ENCODE measurements around the gene SPATS2L.

SPATS2L gene

GRCh38 chr2:200262047-200262446 lies 44.4 kb upstream of the SPATS2L start:
- no peaks in the 10 kb centered on the region for H3K79me1 ChIP-seq (ENCODE audit: low read length)
- no peak overlapping the region for H2BK5ac ChIP-seq (ENCODE audit: low read length)
- H3K9ac ChIP-seq (ENCODE audit: low read length) = no peak overlapping the region
- H2AK5ac ChIP-seq (ENCODE audit: low read length) = no peak overlapping the region
- no peak overlapping the region for H3K18ac ChIP-seq (ENCODE audit: low read length)
- H3K4me2 ChIP-seq (ENCODE audit: low read length) = no peak overlapping the region
- no peaks in the 10 kb centered on the region for H3K36me3 ChIP-seq (ENCODE audit: control insufficient read depth, insufficient read depth, low read length)
- no peaks in the 10 kb centered on the region for H3K4me1 ChIP-seq (ENCODE audit: control insufficient read depth, low read depth, low read length)
- H2BK120ac ChIP-seq (ENCODE audit: low read depth, low read length) = no peak overlapping the region
- no peak overlapping the region for H3K56ac ChIP-seq (ENCODE audit: low read length)
- no peaks in the 10 kb centered on the region for H3K79me2 ChIP-seq (ENCODE audit: control insufficient read depth, insufficient read depth, low read length)
- WGBS (ENCODE audit: extremely low coverage, insufficient coverage, low lambda C conversion rate) = no CpG with 5 or more reads among the region's 2 CpGs
- no peak overlapping the region for H3K4me3 ChIP-seq (ENCODE audit: low read length)
- H4K8ac ChIP-seq (ENCODE audit: low read depth, low read length) = no peak overlapping the region
- H2BK15ac ChIP-seq (replicated peaks; ENCODE audit: low read depth) = no peak overlapping the region
- no peak overlapping the region for H3K4ac ChIP-seq (ENCODE audit: low read depth, low read length)
- no peak for DNase-seq
- no peak overlapping the region for H4K5ac ChIP-seq (ENCODE audit: low read length)
- no peaks in the 10 kb centered on the region for H3K27me3 ChIP-seq (ENCODE audit: insufficient read depth, low read length, poor library complexity)
- no peak overlapping the region for H3K27ac ChIP-seq (ENCODE audit: low read depth, low read length)
- H3K23ac ChIP-seq (ENCODE audit: low read length) = no peak overlapping the region

DNA sequence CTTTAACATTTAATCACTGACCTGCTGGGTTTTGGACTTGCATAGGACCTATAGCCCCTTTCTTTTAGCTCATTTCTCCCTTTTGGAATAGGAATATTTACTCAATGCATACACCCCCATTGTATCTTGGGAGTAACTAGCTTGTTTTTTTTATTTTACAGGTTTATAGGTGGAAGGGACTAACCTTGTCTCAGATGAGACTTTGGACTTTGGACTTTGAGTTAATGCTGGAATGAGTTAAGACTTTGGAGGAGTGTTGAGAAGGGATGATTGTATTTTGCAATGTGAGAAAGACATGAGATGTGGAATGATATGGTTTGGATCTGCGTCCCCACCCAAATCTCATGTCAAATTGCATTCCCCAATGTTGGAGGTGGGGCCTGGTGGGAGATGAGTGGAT lies 43.2 kb upstream of the SPATS2L start:
- no peak for DNase-seq
- H3K4me3 ChIP-seq (ENCODE audit: low read length) = no peak overlapping the region

GRCh38 chr2:200264631-200265030 lies 41.9 kb upstream of the SPATS2L start:
- no peaks in the 10 kb centered on the region for H3K36me3 ChIP-seq (ENCODE audit: control insufficient read depth, insufficient read depth, low read length)
- no peak overlapping the region for H3K4ac ChIP-seq (ENCODE audit: low read depth, low read length)
- H3K56ac ChIP-seq (ENCODE audit: low read length) = no peak overlapping the region
- H3K4me3 ChIP-seq (ENCODE audit: low read length) = no peak overlapping the region
- no peaks in the 10 kb centered on the region for H3K79me1 ChIP-seq (ENCODE audit: low read length)
- H2BK15ac ChIP-seq (replicated peaks; ENCODE audit: low read depth) = no peak overlapping the region
- WGBS (ENCODE audit: extremely low coverage, insufficient coverage, low lambda C conversion rate) = no CpG with 5 or more reads among the region's 2 CpGs
- no peak overlapping the region for H2BK120ac ChIP-seq (ENCODE audit: low read depth, low read length)
- H3K4me2 ChIP-seq (ENCODE audit: low read length) = no peak overlapping the region
- H3K9ac ChIP-seq (ENCODE audit: low read length) = no peak overlapping the region
- H3K23ac ChIP-seq (ENCODE audit: low read length) = no peak overlapping the region
- no peak overlapping the region for H4K5ac ChIP-seq (ENCODE audit: low read length)
- H2AK5ac ChIP-seq (ENCODE audit: low read length) = no peak overlapping the region
- no peak overlapping the region for H3K18ac ChIP-seq (ENCODE audit: low read length)
- H3K27me3 ChIP-seq (ENCODE audit: insufficient read depth, low read length, poor library complexity) = no peaks in the 10 kb centered on the region
- no peaks in the 10 kb centered on the region for H3K4me1 ChIP-seq (ENCODE audit: control insufficient read depth, low read depth, low read length)
- H3K27ac ChIP-seq (ENCODE audit: low read depth, low read length) = no peak overlapping the region
- no peaks in the 10 kb centered on the region for H3K79me2 ChIP-seq (ENCODE audit: control insufficient read depth, insufficient read depth, low read length)
- no peak overlapping the region for H2BK5ac ChIP-seq (ENCODE audit: low read length)
- H4K8ac ChIP-seq (ENCODE audit: low read depth, low read length) = no peak overlapping the region
- no peak for DNase-seq

More for the DNA sequence above, 43.2 kb upstream of the SPATS2L start:
- H3K27me3 ChIP-seq (ENCODE audit: insufficient read depth, low read length, poor library complexity) = no peaks in the 10 kb centered on the region
- no peak overlapping the region for H3K4ac ChIP-seq (ENCODE audit: low read depth, low read length)
- H3K79me1 ChIP-seq (ENCODE audit: low read length) = no peaks in the 10 kb centered on the region
- no peaks in the 10 kb centered on the region for H3K79me2 ChIP-seq (ENCODE audit: control insufficient read depth, insufficient read depth, low read length)
- H2BK120ac ChIP-seq (ENCODE audit: low read depth, low read length) = no peak overlapping the region
- H3K36me3 ChIP-seq (ENCODE audit: control insufficient read depth, insufficient read depth, low read length) = no peaks in the 10 kb centered on the region
- no peak overlapping the region for H3K18ac ChIP-seq (ENCODE audit: low read length)
- H2AK5ac ChIP-seq (ENCODE audit: low read length) = no peak overlapping the region
- no peak overlapping the region for H4K8ac ChIP-seq (ENCODE audit: low read depth, low read length)
- H3K23ac ChIP-seq (ENCODE audit: low read length) = no peak overlapping the region
- H3K27ac ChIP-seq (ENCODE audit: low read depth, low read length) = no peak overlapping the region
- H3K9ac ChIP-seq (ENCODE audit: low read length) = no peak overlapping the region
- H2BK15ac ChIP-seq (replicated peaks; ENCODE audit: low read depth) = no peak overlapping the region
- H2BK5ac ChIP-seq (ENCODE audit: low read length) = no peak overlapping the region
- no peak overlapping the region for H3K56ac ChIP-seq (ENCODE audit: low read length)
- H3K4me1 ChIP-seq (ENCODE audit: control insufficient read depth, low read depth, low read length) = no peaks in the 10 kb centered on the region
- no peak overlapping the region for H3K4me2 ChIP-seq (ENCODE audit: low read length)
- no CpG with 5 or more reads among the region's 1 CpG for WGBS (ENCODE audit: extremely low coverage, insufficient coverage, low lambda C conversion rate)
- no peak overlapping the region for H4K5ac ChIP-seq (ENCODE audit: low read length)

DNA sequence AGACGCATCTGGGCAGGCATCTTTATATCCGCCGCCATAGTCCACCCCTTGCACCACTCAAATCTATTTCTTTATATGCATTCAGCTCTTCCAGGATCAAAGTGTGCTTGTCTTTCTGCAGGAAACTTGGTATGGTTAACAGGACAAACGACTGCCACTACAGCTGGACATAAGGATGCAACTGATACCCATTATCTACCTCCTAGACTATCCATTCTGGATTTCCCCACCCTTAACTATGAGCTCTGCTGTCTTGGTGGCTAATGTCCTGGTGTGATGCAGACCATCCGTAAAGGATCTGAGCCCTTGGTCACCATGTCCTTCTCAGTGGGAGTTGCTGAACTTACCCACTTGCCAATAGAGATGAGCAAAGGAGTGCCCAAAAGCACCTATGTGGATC lies 40.1 kb upstream of the SPATS2L start:
- Histone ChIP-seq H3K23ac (ENCODE audit: low read length) (no peak overlapping the region), H3K36me3 (ENCODE audit: control insufficient read depth, insufficient read depth, low read length) (no peaks in the 10 kb centered on the region), H3K4me3 (ENCODE audit: low read length) (no peak overlapping the region), H3K79me2 (ENCODE audit: control insufficient read depth, insufficient read depth, low read length) (no peaks in the 10 kb centered on the region), H2BK5ac (ENCODE audit: low read length) (no peak overlapping the region), H3K79me1 (ENCODE audit: low read length) (no peaks in the 10 kb centered on the region), H3K27me3 (ENCODE audit: insufficient read depth, low read length, poor library complexity) (no peaks in the 10 kb centered on the region), H3K56ac (ENCODE audit: low read length) (no peak overlapping the region), H4K8ac (ENCODE audit: low read depth, low read length) (no peak overlapping the region), H2BK15ac (replicated peaks; ENCODE audit: low read depth) (no peak overlapping the region), H3K9ac (ENCODE audit: low read length) (no peak overlapping the region), H3K4me2 (ENCODE audit: low read length) (no peak overlapping the region), H2AK5ac (ENCODE audit: low read length) (no peak overlapping the region), H4K5ac (ENCODE audit: low read length) (no peak overlapping the region), H3K18ac (ENCODE audit: low read length) (no peak overlapping the region), H3K4me1 (ENCODE audit: control insufficient read depth, low read depth, low read length) (no peaks in the 10 kb centered on the region), H2BK120ac (ENCODE audit: low read depth, low read length) (no peak overlapping the region), H3K27ac (ENCODE audit: low read depth, low read length) (no peak overlapping the region), H3K4ac (ENCODE audit: low read depth, low read length) (no peak overlapping the region)
- no CpG with 5 or more reads among the region's 5 CpGs for WGBS (ENCODE audit: extremely low coverage, insufficient coverage, low lambda C conversion rate)
- DNase-seq = no peak

DNA sequence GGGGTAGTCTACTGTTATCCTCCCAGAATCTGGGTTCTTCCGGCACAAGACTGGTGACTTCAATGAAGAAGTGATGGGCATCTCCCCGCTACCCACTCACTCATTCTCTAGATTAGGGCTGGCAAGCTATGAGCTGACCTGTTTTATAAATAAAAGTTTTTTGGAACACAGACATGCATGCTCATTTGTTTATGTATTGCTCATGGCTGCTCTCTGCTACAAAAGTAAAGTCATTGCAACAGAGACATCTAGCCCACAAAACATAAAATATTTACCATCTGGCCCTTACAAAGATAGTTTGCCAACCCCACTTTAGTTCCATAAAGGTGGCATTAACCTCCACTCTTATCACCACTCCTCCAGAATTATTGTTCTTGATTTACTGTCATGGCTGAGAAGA lies 39.1 kb upstream of the SPATS2L start:
- no peak overlapping the region for H3K9ac ChIP-seq (ENCODE audit: low read length)
- H3K18ac ChIP-seq (ENCODE audit: low read length) = no peak overlapping the region
- no peak overlapping the region for H4K5ac ChIP-seq (ENCODE audit: low read length)
- no peaks in the 10 kb centered on the region for H3K36me3 ChIP-seq (ENCODE audit: control insufficient read depth, insufficient read depth, low read length)
- H3K4ac ChIP-seq (ENCODE audit: low read depth, low read length) = no peak overlapping the region
- H4K8ac ChIP-seq (ENCODE audit: low read depth, low read length) = no peak overlapping the region
- H3K79me1 ChIP-seq (ENCODE audit: low read length) = no peaks in the 10 kb centered on the region
- no peak overlapping the region for H2BK15ac ChIP-seq (replicated peaks; ENCODE audit: low read depth)
- H3K56ac ChIP-seq (ENCODE audit: low read length) = no peak overlapping the region
- no peaks in the 10 kb centered on the region for H3K4me1 ChIP-seq (ENCODE audit: control insufficient read depth, low read depth, low read length)
- H3K4me3 ChIP-seq (ENCODE audit: low read length) = no peak overlapping the region
- no peak for DNase-seq
- no peaks in the 10 kb centered on the region for H3K27me3 ChIP-seq (ENCODE audit: insufficient read depth, low read length, poor library complexity)
- no peak overlapping the region for H3K23ac ChIP-seq (ENCODE audit: low read length)
- H3K27ac ChIP-seq (ENCODE audit: low read depth, low read length) = no peak overlapping the region
- H2BK5ac ChIP-seq (ENCODE audit: low read length) = no peak overlapping the region
- no peak overlapping the region for H2AK5ac ChIP-seq (ENCODE audit: low read length)
- no peak overlapping the region for H3K4me2 ChIP-seq (ENCODE audit: low read length)
- H3K79me2 ChIP-seq (ENCODE audit: control insufficient read depth, insufficient read depth, low read length) = no peaks in the 10 kb centered on the region
- no CpG with 5 or more reads among the region's 2 CpGs for WGBS (ENCODE audit: extremely low coverage, insufficient coverage, low lambda C conversion rate)
- H2BK120ac ChIP-seq (ENCODE audit: low read depth, low read length) = no peak overlapping the region

DNA sequence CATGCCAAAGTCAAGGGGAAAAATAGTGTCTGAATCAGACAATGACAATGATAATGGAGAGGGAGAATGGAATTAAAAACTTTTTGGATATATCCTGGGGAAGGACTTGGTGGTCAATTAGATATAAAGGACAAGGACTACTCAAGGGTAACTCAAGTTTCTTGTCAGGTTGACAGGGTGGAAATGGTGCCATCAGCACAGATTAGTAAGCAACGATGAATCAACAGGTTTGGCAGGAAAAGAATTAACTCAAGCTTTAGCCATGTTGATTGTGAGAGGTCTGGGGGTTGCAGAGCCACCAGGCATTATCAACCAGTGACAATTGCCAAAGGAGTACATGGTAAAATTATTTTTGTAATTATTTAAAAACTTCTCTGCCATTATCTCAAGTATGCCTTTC lies 35.8 kb upstream of the SPATS2L start:
- WGBS (ENCODE audit: extremely low coverage, insufficient coverage, low lambda C conversion rate) = no CpG with 5 or more reads among the region's 1 CpG
- Histone ChIP-seq H3K4me1 (ENCODE audit: control insufficient read depth, low read depth, low read length) (no peaks in the 10 kb centered on the region), H2BK15ac (replicated peaks; ENCODE audit: low read depth) (no peak overlapping the region), H2BK5ac (ENCODE audit: low read length) (no peak overlapping the region), H3K23ac (ENCODE audit: low read length) (no peak overlapping the region), H3K9ac (ENCODE audit: low read length) (no peak overlapping the region), H3K4me3 (ENCODE audit: low read length) (no peak overlapping the region), H2BK120ac (ENCODE audit: low read depth, low read length) (no peak overlapping the region), H3K36me3 (ENCODE audit: control insufficient read depth, insufficient read depth, low read length) (no peaks in the 10 kb centered on the region), H3K79me2 (ENCODE audit: control insufficient read depth, insufficient read depth, low read length) (no peaks in the 10 kb centered on the region), H3K27me3 (ENCODE audit: insufficient read depth, low read length, poor library complexity) (no peaks in the 10 kb centered on the region), H3K56ac (ENCODE audit: low read length) (no peak overlapping the region), H3K4me2 (ENCODE audit: low read length) (no peak overlapping the region), H3K18ac (ENCODE audit: low read length) (no peak overlapping the region), H4K5ac (ENCODE audit: low read length) (no peak overlapping the region), H3K27ac (ENCODE audit: low read depth, low read length) (no peak overlapping the region), H3K79me1 (ENCODE audit: low read length) (no peaks in the 10 kb centered on the region), H2AK5ac (ENCODE audit: low read length) (no peak overlapping the region), H4K8ac (ENCODE audit: low read depth, low read length) (no peak overlapping the region), H3K4ac (ENCODE audit: low read depth, low read length) (no peak overlapping the region)
- DNase-seq = no peak

All from mesendoderm (in vitro differentiated cells).